ENCODE results near the gene ABCC12. TPM values are rescaled to one million over a fixed set of nuclear protein-coding genes. Genes with fewer than 3 reads are reported as not detected.

ABCC12 gene
- total and polyA plus RNA-seq, 4 donors = not detected

DNA sequence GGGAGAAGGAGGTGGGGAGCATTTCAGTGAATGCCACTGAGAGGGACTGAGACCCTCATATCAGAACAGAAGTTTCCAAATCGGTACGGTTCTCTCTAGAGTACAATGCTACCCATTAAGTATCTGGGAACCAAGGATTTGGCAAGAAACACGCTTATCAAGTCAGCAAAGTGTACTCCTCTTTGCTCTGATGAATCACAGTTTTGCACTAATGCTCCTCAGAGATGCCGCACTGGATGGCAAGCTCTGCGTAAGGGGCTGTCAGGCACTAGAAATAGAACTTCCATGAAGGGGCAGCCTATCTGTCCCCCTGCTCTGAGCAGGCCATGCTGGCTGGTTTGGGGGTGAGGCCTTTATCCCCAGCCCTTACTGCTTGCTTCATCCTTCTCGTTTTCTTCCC is 4.8 kb upstream of the ABCC12 start:
- no peak overlapping the region for H3K27ac ChIP-seq (ENCODE audit: low read depth in 1 of 2, low read length in 1 of 2)
- H3K36me3 ChIP-seq (ENCODE audit: control insufficient read depth in 4 of 4, insufficient read depth in 4 of 4, low read length in 4 of 4) = no peaks in the 10 kb centered on the region
- no peak overlapping the region for H3K9ac ChIP-seq (ENCODE audit: insufficient read depth in 1 of 2, low read length in 2 of 2)
- no peaks in the 10 kb centered on the region for H3K9me3 ChIP-seq (ENCODE audit: control insufficient read depth in 4 of 4, insufficient read depth in 3 of 4, low read length in 3 of 4)
- no peak overlapping the region for H3K4me3 ChIP-seq
- H3K4me1 ChIP-seq (ENCODE audit: control insufficient read depth in 5 of 5, insufficient read depth in 5 of 5, low read length in 5 of 5) = peaks cover 0 to 2% (median 0%) of the 10 kb centered on the region in 5 donors
- ATAC-seq (ENCODE audit: insufficient read depth, low FRiP score) (no peak), DNase-seq (no peak)
- WGBS, 2 donors = 88 to 93% methylated on average over 6 of the region's 6 CpGs
- no peak for TF ChIP-seq CTCF (IDR thresholded peaks at IDR 0.05; ENCODE audit: control extremely low read depth, extremely low read depth)
- H3K27me3 ChIP-seq (ENCODE audit: control insufficient read depth in 3 of 3, insufficient read depth in 3 of 3, low read length in 2 of 3) = peaks cover 0 to 3% (median 0%) of the 10 kb centered on the region in 3 donors

- no peak for ATAC-seq (ENCODE audit: insufficient read depth, low FRiP score)
- Histone ChIP-seq H3K4me1 (ENCODE audit: control insufficient read depth in 5 of 5, insufficient read depth in 5 of 5, low read length in 5 of 5) (peaks cover 0 to 8% (median 0%) of the 10 kb centered on the region in 5 donors), H3K27ac (ENCODE audit: low read depth in 1 of 2, low read length in 1 of 2) (no peak overlapping the region), H3K9me3 (ENCODE audit: control insufficient read depth in 4 of 4, insufficient read depth in 3 of 4, low read length in 3 of 4) (no peaks in the 10 kb centered on the region), H3K9ac (ENCODE audit: insufficient read depth in 1 of 2, low read length in 2 of 2) (no peak overlapping the region), H3K27me3 (ENCODE audit: control insufficient read depth in 3 of 3, insufficient read depth in 3 of 3, low read length in 2 of 3) (peaks cover 0 to 3% (median 0%) of the 10 kb centered on the region in 3 donors), H3K36me3 (ENCODE audit: control insufficient read depth in 4 of 4, insufficient read depth in 4 of 4, low read length in 4 of 4) (no peaks in the 10 kb centered on the region), H3K4me3 (no peak overlapping the region)
- WGBS, 2 donors = 63 to 64% methylated on average over 4 of the region's 4 CpGs
- no peak for DNase-seq
- TF ChIP-seq CTCF (IDR thresholded peaks at IDR 0.05; ENCODE audit: control extremely low read depth, extremely low read depth) = no peak
Observed at GRCh38 chr16:48158296-48158695, 2.5 kb upstream of the ABCC12 start.

GRCh38 chr16:48157794-48158193 is 2.0 kb upstream of the ABCC12 start:
- no peaks in the 10 kb centered on the region for H3K36me3 ChIP-seq (ENCODE audit: control insufficient read depth in 4 of 4, insufficient read depth in 4 of 4, low read length in 4 of 4)
- no peak overlapping the region for H3K4me3 ChIP-seq
- TF ChIP-seq CTCF (IDR thresholded peaks at IDR 0.05; ENCODE audit: control extremely low read depth, extremely low read depth) = no peak
- ATAC-seq (ENCODE audit: insufficient read depth, low FRiP score) (no peak), DNase-seq (no peak)
- no peaks in the 10 kb centered on the region for H3K9me3 ChIP-seq (ENCODE audit: control insufficient read depth in 4 of 4, insufficient read depth in 3 of 4, low read length in 3 of 4)
- H3K27ac ChIP-seq (ENCODE audit: low read depth in 1 of 2, low read length in 1 of 2) = no peak overlapping the region
- H3K9ac ChIP-seq (ENCODE audit: insufficient read depth in 1 of 2, low read length in 2 of 2) = no peak overlapping the region
- H3K27me3 ChIP-seq (ENCODE audit: control insufficient read depth in 3 of 3, insufficient read depth in 3 of 3, low read length in 2 of 3) = peaks cover 0 to 3% (median 0%) of the 10 kb centered on the region in 3 donors
- WGBS, 2 donors = 92 to 94% methylated on average over 4 of the region's 4 CpGs
- H3K4me1 ChIP-seq (ENCODE audit: control insufficient read depth in 5 of 5, insufficient read depth in 5 of 5, low read length in 5 of 5) = peaks cover 0 to 9% (median 0%) of the 10 kb centered on the region in 5 donors

- Histone ChIP-seq H3K4me1 (ENCODE audit: control insufficient read depth in 5 of 5, insufficient read depth in 5 of 5, low read length in 5 of 5) (peaks cover 0 to 9% (median 0%) of the 10 kb centered on the region in 5 donors), H3K27ac (ENCODE audit: low read depth in 1 of 2, low read length in 1 of 2) (no peak overlapping the region), H3K9ac (ENCODE audit: insufficient read depth in 1 of 2, low read length in 2 of 2) (no peak overlapping the region), H3K36me3 (ENCODE audit: control insufficient read depth in 4 of 4, insufficient read depth in 4 of 4, low read length in 4 of 4) (no peaks in the 10 kb centered on the region), H3K9me3 (ENCODE audit: control insufficient read depth in 4 of 4, insufficient read depth in 3 of 4, low read length in 3 of 4) (no peaks in the 10 kb centered on the region), H3K27me3 (ENCODE audit: control insufficient read depth in 3 of 3, insufficient read depth in 3 of 3, low read length in 2 of 3) (peaks cover 0 to 3% (median 0%) of the 10 kb centered on the region in 3 donors), H3K4me3 (no peak overlapping the region)
- DNase-seq (no peak), ATAC-seq (ENCODE audit: insufficient read depth, low FRiP score) (no peak)
- TF ChIP-seq CTCF (IDR thresholded peaks at IDR 0.05; ENCODE audit: control extremely low read depth, extremely low read depth) = no peak
- 74 to 85% methylated on average over 11 of the region's 11 CpGs for WGBS, 2 donors
Observed at GRCh38 chr16:48157302-48157701, 1.5 kb upstream of the ABCC12 start.

All from lung (tissue), 12 donors.